Lower leg skin (tissue), 3 donors: ENCODE data around the gene POTEJ.
"Not testable (repeated sequence)": the region's sequence is repeated elsewhere in the genome, so short reads cannot be mapped to it uniquely, and the experiment has no call there.

Experiments used
- POLR2A ChIP-seq, 2 donors: fragments of 450-650 bp; IDR thresholded peaks; one replicate each; pipeline ENCODE4 v1.6.1; 2016 to 2017; ENCODE audit warnings: antibody characterized with exemption in 2 of 2, mild to moderate bottlenecking in 1 of 2, moderate library complexity in 1 of 2
- TF ChIP-seq, protein P1 (sequence below), 3 donors: fragments of 450-650 bp; IDR thresholded peaks; one replicate each; pipeline ENCODE4 v1.5.1; 2016; ENCODE audit warnings: antibody characterized with exemption in 3 of 3, mild to moderate bottlenecking in 3 of 3, moderate library complexity in 2 of 3

DNA sequence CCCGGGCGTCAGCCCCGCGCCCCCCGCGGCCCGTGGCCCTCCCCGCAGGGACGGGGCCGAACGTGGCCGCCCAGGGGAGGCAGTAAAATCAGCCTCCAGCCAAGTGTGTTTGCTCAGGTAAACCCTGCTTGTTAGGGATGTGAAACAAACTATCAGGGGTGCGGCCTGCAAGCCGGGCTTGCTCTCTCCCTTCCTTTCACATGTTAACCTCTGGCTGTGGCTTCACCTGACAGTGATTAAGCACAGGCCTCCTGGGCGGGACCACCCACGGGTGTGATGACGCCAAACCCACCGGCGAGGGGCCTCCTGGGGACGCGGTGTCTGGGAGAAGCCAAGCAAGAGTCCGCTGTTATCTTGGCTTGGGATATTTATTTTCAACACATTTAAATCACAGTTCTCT is 13.2 kb upstream of the POTEJ start:
- TF ChIP-seq, protein P1, sequence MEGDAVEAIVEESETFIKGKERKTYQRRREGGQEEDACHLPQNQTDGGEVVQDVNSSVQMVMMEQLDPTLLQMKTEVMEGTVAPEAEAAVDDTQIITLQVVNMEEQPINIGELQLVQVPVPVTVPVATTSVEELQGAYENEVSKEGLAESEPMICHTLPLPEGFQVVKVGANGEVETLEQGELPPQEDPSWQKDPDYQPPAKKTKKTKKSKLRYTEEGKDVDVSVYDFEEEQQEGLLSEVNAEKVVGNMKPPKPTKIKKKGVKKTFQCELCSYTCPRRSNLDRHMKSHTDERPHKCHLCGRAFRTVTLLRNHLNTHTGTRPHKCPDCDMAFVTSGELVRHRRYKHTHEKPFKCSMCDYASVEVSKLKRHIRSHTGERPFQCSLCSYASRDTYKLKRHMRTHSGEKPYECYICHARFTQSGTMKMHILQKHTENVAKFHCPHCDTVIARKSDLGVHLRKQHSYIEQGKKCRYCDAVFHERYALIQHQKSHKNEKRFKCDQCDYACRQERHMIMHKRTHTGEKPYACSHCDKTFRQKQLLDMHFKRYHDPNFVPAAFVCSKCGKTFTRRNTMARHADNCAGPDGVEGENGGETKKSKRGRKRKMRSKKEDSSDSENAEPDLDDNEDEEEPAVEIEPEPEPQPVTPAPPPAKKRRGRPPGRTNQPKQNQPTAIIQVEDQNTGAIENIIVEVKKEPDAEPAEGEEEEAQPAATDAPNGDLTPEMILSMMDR (IDR thresholded peaks at IDR 0.05): not testable (repeated sequence)
- TF ChIP-seq POLR2A (IDR thresholded peaks at IDR 0.05): not testable (repeated sequence)
